ENCODE data around the gene DHX40.
"Not testable (repeated sequence)": the region's sequence is repeated elsewhere in the genome, so short reads cannot be mapped to it uniquely, and the experiment has no call there.

DHX40 gene

GRCh38 chr17:59534583-59534982, 30.8 kb upstream of the DHX40 start:
- TF ChIP-seq CTCF (IDR thresholded peaks at IDR 0.05; ENCODE audit: insufficient read depth, low read depth, low read length, missing control alignments), result no peak
- no peak for DNase-seq (ENCODE audit: low read depth)
- no peak overlapping the region for H3K4me3 ChIP-seq (ENCODE audit: low read length)

- TF ChIP-seq CTCF (IDR thresholded peaks at IDR 0.05; ENCODE audit: insufficient read depth, low read depth, low read length, missing control alignments), result no peak
- no peak overlapping the region for H3K4me3 ChIP-seq (ENCODE audit: low read length)
- no peak for DNase-seq (ENCODE audit: low read depth)
These were observed 27.1 kb upstream of the DHX40 start for GRCh38 chr17:59538195-59538909.

GRCh38 chr17:59542960-59543635, 22.3 kb upstream of the DHX40 start:
- DNase-seq (ENCODE audit: low read depth), result no peak
- H3K4me3 ChIP-seq (ENCODE audit: low read length), result no peak overlapping the region
- no peak for TF ChIP-seq CTCF (IDR thresholded peaks at IDR 0.05; ENCODE audit: insufficient read depth, low read depth, low read length, missing control alignments)

- no peak for DNase-seq (ENCODE audit: low read depth)
- TF ChIP-seq CTCF (IDR thresholded peaks at IDR 0.05; ENCODE audit: insufficient read depth, low read depth, low read length, missing control alignments), result no peak
- H3K4me3 ChIP-seq (ENCODE audit: low read length), result no peak overlapping the region
These were observed 19.5 kb upstream of the DHX40 start for GRCh38 chr17:59545942-59546341.

GRCh38 chr17:59547131-59547915, 18.1 kb upstream of the DHX40 start:
- DNase-seq (ENCODE audit: low read depth), result no peak
- H3K4me3 ChIP-seq (ENCODE audit: low read length), result no peak overlapping the region
- no peak for TF ChIP-seq CTCF (IDR thresholded peaks at IDR 0.05; ENCODE audit: insufficient read depth, low read depth, low read length, missing control alignments)

- DNase-seq (ENCODE audit: low read depth), result not testable (repeated sequence)
These were observed 16.4 kb upstream of the DHX40 start for GRCh38 chr17:59548985-59549384.

GRCh38 chr17:59550703-59551102, 14.7 kb upstream of the DHX40 start:
- no peak for DNase-seq (ENCODE audit: low read depth)
- no peak for TF ChIP-seq CTCF (IDR thresholded peaks at IDR 0.05; ENCODE audit: insufficient read depth, low read depth, low read length, missing control alignments)
- H3K4me3 ChIP-seq (ENCODE audit: low read length), result no peak overlapping the region

More at GRCh38 chr17:59548985-59549384, 16.4 kb upstream of the DHX40 start:
- H3K4me3 ChIP-seq (ENCODE audit: low read length), result not testable (repeated sequence)
